ENCODE measurements around the gene BEND4.

BEND4 gene

DNA sequence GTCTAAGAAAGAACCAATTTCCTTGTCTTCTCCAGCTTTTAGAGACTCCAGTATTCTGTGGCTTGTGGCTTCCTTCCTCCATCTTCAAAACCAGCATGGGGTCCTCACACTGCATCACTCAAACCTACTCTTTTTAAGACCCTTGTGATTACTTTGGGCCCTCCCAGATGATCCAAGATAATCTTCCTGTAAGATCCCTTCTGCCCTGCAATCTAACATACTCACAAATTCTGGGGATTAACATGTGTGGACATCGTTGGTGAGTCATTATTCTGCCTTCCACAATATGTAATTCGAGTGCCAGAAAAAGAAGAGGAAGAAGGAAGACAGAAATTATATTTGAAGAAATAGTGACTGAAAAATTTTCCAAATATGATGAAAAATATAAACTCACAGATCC lies 47.9 kb downstream of the BEND4 start:
- no peak for DNase-seq (ENCODE audit: low read depth)

DNA sequence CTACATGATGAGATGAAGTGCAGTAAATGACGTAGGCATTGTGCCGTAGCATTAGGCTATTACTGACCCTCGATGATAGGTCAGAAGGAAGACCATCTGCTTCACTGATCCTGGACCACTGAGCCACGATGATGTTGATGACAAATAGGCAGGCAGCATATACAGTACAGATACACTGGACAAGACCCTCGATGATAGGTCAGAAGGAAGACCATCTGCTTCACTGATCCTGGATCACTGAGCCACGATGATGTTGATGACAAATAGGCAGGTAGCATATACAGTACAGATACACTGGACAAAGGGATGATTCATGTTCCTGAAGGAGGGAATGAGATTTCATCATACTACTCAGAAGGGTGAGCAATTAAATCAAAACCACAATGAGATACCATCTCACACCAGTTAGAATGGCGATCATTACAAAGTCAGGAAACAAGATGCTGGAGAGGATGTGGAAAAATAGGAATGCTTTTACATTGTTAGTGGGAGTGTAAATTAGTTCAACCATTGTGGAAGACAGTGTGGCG lies 50.9 kb downstream of the BEND4 start:
- no peak for DNase-seq (ENCODE audit: low read depth)

DNA sequence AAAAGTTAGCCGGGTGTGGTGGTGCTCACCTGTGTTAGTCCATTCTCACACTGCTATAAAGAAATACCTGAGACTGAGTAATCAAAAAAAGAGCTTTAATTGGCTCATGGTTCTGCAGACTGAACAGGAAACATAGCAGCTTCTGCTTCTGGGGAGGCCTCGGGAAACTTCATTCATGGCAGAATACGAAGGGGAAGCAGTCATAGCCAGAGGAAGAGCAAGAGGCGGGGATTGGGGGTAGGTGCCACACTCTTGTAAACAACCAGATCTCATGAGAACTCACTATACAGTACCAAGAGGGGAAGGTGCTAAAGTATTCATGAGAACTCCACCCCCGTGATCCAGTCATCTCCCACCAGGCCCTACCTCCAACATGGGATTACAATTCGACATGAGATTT lies 64.1 kb downstream of the BEND4 start:
- DNase-seq (ENCODE audit: low read depth) = no peak

DNA sequence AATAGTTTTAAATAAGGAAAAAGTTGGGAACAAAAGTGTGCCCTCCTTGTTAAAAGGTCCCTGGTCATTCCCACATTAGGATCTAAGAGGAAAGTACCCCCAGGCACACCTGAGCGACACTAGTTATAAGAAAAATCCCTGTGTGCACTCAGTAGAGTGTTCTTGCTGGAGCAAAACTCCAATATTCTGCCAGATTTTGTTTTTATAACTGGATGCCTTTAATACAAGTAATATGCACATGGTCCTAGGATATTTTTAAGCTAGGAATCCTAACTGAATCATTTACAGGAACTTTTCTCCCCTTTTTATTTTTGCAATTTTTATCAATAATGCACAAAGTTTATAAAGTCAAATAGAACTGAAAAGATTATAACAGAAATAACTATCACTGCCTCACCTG lies 68.6 kb downstream of the BEND4 start:
- DNase-seq (ENCODE audit: low read depth) = no peak

DNA sequence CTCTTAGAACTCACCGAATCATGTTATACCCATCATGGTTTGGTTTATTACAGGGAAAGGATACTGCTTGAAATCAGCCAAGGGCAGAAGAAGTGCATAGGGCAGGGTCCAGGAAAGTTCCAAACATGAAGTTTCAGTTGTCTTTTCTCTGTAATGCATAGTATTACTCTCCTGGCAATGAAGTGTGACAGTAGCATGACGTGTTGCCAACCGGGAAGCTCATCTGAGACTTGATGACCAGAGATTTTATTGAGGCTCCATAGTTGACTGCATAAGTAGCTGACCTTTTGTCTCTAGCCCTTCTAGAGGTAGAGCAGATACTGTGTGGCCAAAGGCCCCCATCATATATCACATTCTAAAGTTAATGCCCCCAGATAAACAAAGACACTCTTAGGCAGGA lies 72.1 kb downstream of the BEND4 start:
- no peak for DNase-seq (ENCODE audit: low read depth)

DNA sequence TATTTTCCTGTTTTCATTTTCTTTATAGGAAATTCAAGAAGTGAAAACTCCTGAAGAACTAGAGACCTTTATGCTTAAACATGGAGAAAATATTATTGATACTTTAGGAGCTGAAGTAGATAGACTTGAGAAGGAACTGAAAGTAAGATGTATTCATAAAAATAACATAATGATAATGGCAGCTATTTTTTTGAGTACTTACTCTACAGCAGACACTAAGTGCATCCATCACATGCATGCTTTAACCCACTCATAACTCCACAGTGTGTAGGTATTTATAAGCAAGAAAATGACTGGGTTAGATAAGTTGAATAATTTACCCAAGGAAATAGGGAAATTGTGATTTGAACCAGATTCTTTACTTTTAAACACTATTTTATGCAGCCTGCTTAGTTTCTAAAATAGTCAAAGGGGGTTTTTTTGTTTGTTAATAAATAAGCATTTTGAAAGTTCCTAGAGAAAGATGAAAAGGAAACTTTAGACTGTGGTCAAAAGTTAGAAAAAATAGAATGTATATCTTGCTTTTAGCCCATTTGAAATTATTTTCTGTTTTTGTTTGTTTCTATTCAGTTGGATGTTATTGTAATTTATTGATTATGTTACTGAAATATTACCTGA lies 74.2 kb downstream of the BEND4 start:
- DNase-seq (ENCODE audit: low read depth) = no peak

DNA sequence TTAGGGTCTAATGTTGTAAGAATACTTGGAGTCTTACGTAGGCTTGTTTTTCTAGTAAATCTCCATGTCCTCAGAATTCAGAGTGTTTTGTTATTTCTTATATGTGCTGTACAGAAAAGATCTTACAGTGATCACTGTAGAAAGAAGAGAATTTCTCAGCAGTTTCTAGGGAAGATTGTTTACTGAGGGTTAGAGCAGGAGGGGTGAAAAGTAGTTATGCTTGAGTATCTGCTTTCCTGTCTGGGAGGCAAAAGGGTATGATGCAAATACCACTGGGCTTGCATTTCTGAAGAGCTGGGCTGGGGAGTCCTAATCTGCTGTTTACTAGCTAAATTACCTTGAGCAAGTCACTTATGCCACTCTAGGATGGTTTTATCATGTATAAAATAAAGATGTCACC lies 78.2 kb downstream of the BEND4 start:
- no peak for DNase-seq (ENCODE audit: low read depth)

DNA sequence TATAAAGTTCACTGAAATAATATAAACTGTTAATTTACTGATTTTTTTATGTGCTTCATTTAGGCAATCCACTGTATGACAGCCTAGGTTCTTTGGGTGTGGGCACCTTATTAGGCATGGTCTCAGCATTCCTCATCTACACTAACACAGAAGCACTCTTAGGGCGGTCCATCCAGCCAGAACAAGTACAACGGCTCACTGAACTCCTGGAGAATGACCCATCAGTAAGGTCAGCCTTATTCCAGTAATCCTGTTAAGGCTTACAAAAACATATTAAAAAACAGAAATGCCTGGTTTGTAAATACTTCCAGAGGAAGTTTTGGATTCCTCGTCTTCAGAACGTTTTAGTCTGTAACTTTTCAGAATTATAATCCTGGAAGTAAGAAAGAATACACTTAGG lies 82.0 kb downstream of the BEND4 start:
- DNase-seq (ENCODE audit: low read depth) = no peak

DNA sequence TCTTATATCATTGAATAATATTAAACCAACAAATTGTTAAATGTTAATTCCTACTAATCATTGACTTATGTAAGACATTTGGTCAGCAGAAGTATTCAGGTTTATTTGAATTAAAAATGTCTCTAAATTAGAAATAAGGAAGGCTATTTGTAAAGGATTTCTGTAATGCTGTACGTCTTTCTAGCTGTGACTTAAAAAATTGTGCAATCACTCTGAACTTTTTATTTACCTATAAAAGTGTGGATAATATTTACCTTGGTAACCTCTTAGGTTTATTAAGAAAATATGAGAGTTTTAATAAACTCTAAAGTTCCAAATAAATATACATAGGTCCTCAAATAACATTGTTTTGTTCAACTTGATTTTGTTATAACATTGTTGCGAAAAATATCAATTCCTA lies 85.2 kb downstream of the BEND4 start:
- DNase-seq (ENCODE audit: low read depth) = no peak

DNA sequence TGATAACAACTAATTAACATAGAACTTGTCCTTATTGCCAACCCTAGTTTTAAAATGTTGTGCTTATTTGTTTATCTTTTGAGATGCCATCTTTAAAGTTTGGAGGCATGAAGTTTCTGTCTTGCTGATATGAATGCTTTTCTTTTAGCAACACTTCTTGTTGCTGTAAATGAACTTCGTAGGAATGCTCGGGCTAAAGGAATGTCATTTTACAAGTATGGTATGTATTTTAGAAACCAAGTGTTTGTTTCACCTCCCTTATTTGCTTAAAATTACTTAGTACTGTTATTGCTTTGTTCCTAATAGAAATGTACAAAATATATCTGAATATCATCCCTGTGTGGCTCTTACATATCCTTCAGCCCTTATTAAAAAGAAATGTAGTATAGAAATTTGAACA lies 86.1 kb downstream of the BEND4 start:
- DNase-seq (ENCODE audit: low read depth) = no peak

Data from stimulated activated CD8-positive, alpha-beta memory T cell treated with anti-CD3 and anti-CD28 coated beads, Interleukin-15, amount 100 ng/mL, for 24 hours (primary cell).